HG03039 (cell line): ENCODE measurements around the gene LMF1.

Experiments used
- ATAC-seq: cut with Tn5 transposase; IDR thresholded peaks from one replicate; pipeline ENCODE4 v1.9.1; 2021; ENCODE audit warnings: mild to moderate bottlenecking, moderate library complexity; ENCODE audit not compliant: unreplicated experiment

LMF1 gene

DNA sequence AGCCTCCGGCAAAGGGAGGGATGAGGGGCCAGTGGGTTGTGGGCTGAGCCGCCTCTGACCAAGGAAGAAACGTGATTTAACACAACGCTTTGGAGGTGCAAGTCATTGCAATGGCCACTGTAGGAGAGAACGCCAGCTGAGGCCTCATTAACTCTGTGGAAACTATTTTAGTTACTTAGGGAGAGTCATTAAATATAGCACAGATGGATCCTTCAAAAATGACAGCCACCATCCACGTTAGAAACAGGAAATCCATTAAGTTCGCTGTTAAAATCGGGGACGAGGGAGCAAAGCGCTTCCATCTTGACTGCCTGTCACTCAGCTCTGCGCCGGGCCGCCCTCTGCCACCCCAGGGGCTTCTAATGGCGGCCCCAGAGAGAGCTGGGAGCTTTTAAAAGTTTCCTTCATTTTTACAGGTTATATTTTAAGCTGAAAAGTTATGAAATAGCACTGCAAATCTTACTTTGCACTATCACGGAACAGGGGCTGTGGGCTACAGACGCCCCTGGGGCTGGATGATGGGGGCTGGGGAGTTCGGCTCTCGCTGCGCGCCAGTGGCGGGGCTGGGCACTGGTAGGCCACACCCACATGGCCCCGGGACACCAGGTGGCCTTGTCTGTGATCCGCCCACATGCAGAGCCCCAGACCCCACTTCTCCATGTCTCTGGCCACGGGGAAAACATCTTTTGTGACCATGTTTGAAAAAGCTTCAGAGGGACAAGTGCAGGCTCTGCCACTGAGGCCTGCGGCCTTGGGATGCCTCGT is 54.6 kb downstream of the LMF1 start:
- no peak for ATAC-seq

DNA sequence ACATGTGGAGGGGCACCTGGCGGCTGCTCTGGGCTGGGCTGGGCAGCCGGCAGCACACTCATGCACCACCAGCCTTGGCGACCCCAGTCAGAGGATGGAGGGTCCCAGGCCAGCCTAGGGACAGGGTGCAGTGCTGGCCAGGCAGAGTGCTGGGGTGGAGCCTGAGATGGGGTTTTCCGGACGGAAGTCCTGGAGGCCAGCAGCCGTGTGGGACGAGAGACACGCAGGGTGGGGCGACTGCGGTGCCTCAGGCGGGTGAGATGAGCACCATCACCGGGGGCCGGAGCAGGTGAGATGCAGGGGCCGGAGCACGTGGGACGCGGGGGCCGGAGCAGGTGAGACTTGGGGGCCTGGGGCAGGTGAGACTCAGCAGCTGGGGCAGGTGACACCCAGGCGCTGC is 55.2 kb downstream of the LMF1 start:
- no peak for ATAC-seq

- ATAC-seq: no peak
These were observed 56.3 kb downstream of the LMF1 start for GRCh38 chr16:914440-914839.

DNA sequence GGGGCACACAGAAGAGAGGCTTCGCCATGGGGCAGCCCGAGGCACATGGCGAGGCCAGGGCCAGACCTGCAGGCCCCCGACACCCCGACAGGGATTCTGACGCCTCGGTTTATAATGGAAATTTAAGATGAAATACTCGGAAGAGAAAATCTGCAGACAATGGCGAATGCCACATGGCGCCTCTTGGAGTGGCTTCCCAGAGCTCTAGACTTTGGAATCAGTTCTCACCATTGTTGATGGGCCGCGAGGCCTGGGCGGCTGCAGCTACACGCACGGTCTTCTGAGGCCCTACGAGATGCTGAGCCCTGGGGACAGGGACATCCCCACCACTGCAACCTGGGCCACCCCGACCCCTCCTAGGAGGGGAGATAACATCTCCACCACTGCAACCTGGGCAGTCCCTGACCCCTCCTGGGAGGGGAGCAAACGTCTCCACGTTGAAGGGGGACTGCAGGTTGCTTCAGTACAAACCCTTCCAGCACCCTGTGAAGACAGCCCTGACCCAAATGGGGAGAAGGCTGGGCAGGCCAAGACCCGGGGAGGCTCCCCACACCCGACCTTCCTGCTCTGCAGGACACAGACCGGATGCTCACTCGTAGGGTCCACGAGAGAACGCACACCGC is 56.9 kb downstream of the LMF1 start:
- ATAC-seq: no peak

GRCh38 chr16:912684-913613 is 57.8 kb downstream of the LMF1 start:
- ATAC-seq: no peak

- ATAC-seq: no peak
These were observed 58.5 kb downstream of the LMF1 start for GRCh38 chr16:912322-912683.

GRCh38 chr16:911604-912321 is 59.0 kb downstream of the LMF1 start:
- no peak for ATAC-seq

- ATAC-seq: no peak
These were observed 59.7 kb downstream of the LMF1 start for GRCh38 chr16:911101-911500.

GRCh38 chr16:910181-910580 is 60.6 kb downstream of the LMF1 start:
- no peak for ATAC-seq

- no peak for ATAC-seq
These were observed 61.3 kb downstream of the LMF1 start for GRCh38 chr16:909281-910000.

- ATAC-seq: no peak
These were observed 62.1 kb downstream of the LMF1 start for GRCh38 chr16:908526-909155.

DNA sequence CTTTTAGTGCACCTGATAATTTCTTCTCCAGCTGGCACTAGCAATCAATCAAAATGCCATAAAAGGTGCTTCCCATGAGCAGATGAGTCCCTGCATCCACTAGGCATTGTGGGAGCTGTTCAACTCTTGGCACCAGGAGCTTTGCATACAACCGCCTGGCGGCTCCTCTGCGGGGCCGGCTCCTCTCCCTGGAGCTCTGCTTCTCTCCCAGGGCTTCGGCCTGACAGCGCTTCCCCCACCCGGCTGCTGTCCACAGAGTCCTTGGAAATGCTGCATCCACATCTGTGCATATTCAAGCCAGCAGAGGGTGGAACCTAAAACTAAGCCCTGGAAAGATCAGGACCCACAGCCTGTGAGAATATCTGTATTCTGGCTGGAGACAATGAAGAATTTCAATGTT is 62.9 kb downstream of the LMF1 start:
- no peak for ATAC-seq

GRCh38 chr16:907361-907760 is 63.4 kb downstream of the LMF1 start:
- no peak for ATAC-seq

DNA sequence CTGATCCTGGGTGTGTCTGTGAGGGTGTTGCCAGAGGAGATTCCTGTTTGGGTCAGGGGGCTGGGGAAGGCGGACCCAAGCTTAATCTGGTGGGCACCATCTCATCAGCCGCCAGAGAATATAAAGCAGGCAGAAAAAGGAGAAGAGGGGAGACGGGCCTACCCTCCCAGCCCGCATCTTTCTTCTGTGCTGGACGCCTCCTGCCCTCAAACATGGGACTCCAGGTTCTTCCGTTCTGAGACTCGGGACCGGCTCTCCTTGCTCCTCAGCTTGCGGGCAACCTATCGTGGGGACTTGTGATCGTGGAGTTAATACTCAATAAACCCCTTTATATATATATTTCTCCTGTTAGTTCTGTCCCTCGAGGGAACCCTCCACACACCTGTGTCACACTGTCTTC is 64.5 kb downstream of the LMF1 start:
- ATAC-seq: no peak

GRCh38 chr16:901715-902601 is 68.8 kb downstream of the LMF1 start:
- no peak for ATAC-seq

- ATAC-seq: no peak
These were observed 69.6 kb downstream of the LMF1 start for GRCh38 chr16:901149-901548.

DNA sequence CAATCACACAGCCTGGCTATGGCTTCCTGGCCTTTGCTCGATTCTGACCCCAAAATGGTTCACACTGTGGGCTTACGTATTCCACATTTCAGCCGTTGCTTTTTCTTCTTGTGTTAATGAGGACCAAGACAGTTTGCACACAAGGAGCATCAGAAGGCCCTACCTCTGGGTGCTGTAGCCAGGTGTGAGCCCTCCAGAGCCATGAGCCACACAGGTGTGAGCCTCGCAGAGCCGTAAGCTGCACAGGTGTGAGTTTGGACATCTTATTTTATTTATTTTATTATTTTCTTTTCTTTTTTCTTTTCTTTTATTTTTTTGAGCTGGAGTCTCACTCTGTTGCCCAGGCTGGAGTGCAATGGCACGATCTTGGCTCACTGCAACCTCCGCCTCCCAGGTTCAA is 70.6 kb downstream of the LMF1 start:
- no peak for ATAC-seq

DNA sequence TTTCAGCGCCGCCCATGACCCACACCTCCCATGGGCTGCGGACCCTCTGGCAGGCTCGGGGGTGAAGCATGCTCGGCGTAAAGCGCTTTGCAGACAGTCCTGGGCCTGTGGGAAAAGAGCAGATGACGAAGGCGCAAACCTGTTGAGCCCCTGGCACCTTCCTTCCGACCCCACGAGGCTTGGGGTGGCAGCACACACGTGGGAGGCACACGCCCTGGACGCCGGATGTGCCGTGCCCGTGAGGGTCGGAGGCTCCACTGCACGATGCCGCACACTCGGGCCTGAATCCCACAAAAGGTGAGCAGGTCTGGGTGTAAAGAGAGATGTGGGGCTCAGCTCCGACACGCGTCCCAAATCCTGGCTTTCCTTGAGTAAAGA is 71.1 kb downstream of the LMF1 start:
- no peak for ATAC-seq
